HuH-7 (cell line): Measurements from ENCODE around the gene SKOR2.
A peak's percentile ranks its signal among the peaks of the same experiment; 100 is the strongest.
"Not testable (repeated sequence)": the region's sequence is repeated elsewhere in the genome, so short reads cannot be mapped to it uniquely, and the experiment has no call there.

ENCODE experiments used
- DNase-seq: peaks from one replicate; pipeline ENCODE4 v3.0.0; 2011; ENCODE audit warnings: low spot score

SKOR2 gene

DNA sequence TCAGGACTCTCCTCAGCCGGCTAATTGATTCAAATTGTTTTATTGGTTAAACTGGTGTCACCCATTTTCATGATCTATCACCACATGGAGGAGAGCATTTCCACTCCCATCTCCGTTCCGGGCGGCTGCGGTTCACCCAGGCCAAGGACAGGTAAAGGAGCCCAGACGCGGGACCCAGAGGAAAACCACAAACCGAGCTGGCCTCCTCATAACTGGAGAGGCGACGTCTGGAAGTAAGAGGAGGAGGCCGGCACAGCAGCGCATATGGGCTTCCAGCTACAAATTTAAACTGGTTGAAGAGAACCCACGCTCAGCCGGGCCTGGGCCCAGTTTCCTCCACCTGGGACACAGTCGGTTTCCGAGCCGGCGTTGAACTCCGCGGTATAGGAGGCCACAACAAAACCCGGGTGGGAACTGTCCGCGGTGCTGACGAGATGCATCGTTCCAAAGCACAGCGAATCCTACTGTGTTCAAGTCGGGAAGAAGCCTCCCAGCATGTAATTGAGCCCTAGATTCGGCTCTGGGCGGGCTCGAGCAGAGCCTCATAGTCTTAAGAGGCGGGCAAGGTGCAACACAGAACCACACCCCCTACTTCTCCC is 3.0 kb upstream of the SKOR2 start:
- DNase-seq, result peak; percentile 58

GRCh38 chr18:47253101-47253654 is 1.7 kb upstream of the SKOR2 start:
- DNase-seq, result no peak

- no peak for DNase-seq
These were observed 941 bp downstream of the SKOR2 start for GRCh38 chr18:47250391-47251046.

GRCh38 chr18:47249314-47249981 is 2.0 kb downstream of the SKOR2 start:
- DNase-seq, result no peak

- no peak for DNase-seq
These were observed 2.7 kb downstream of the SKOR2 start for GRCh38 chr18:47248604-47249313.

- DNase-seq, result no peak
These were observed 3.3 kb downstream of the SKOR2 start for GRCh38 chr18:47248115-47248603.

DNA sequence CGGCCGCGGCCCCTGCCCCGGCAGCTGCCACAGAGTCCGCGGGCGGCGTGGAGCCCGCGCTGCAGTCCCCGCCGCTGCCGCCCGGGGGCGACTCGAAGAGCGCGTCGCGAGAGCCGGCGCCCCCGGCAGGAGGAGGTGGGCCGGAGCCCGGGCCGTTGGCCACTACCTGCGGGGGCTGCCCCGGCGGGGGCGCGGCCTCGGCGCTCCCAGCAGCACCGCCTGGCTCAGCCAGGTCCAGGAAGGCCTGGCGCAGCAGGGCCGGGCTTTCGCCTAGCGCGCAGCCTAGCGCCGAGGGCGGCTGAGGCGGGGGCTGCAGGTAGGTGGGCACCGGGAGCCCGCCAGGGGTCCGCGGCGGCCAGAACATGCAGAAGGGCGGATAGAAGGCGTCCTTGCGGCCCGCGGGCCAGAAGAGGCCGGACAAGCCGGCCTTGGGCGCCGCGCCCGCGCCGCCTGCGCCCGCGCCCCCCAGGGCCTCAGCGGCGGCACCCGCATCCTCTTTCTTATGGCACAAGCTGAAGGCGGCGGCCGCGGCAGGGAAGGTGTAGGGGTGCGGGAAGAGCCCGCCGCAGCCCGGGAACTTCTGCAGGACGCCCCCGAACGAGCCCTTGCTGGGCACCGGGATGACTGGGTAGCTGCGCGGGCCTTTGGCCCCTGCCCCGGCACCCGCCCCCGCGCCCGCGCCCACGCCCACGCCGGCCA is 3.9 kb downstream of the SKOR2 start:
- DNase-seq, result no peak

DNA sequence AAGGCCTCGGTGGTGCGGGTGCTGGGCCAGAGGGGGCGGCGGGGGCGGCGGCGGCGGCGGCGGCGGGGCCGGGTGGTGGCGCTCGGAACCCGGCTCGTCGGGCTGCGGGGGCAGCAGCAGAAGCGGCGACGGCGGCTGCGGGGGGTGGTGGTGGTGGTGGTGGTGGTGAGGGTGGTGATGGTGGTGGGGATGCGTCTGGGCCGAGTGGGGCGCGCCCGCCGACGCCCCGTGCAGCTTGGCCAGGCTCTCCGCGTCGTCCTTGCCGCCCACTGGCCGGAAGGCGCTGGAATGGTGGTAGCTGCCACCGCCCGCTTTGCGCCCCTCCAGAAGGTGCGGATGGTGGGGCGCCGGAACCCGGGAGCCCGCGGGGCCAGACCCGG is 4.4 kb downstream of the SKOR2 start:
- no peak for DNase-seq

GRCh38 chr18:47246027-47246971 is 5.2 kb downstream of the SKOR2 start:
- no peak for DNase-seq

DNA sequence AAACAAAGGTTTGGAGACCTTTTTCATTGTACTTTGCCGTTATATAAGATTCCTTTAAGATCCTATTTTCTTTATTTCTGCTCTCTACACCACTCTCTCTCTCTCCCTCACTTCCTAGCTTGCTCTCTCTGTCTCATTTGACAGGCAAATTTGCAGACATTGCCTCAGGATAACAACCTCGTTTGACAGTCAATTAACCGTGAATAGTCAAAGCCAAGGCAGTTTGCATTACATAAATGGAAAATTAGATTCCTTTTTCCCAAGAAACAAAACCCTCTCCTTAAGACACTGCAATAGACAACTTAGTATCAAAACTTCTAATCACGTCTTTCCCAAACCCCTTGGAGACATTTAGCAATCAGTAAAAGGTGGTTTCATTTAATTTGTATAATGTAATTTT is 7.4 kb downstream of the SKOR2 start:
- DNase-seq, result no peak

DNA sequence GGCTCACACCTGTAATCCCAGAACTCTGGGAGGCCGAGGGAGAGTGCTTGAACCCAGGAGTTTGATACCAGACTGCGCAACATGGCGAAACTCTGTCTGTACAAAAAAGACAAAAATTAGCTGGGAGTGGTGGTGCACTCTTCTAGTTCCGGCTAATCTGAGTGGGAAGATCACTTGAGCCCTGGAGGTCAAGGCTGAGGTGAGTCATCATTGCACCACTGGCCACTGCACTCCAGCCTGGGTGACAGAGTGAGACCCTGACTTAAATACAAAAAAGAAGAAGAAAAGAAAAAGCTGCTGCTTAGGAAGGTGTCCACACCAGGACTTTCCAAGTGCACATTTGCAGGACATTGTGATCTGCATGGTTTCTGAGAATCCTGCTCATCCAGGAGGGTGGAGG is 16.4 kb downstream of the SKOR2 start:
- DNase-seq, result no peak

GRCh38 chr18:47226660-47227059 is 24.8 kb downstream of the SKOR2 start:
- no peak for DNase-seq

GRCh38 chr18:47215554-47216138 is 35.8 kb downstream of the SKOR2 start:
- DNase-seq, result peak; percentile 11

- DNase-seq, result no peak
These were observed 42.3 kb downstream of the SKOR2 start for GRCh38 chr18:47209171-47209570.

DNA sequence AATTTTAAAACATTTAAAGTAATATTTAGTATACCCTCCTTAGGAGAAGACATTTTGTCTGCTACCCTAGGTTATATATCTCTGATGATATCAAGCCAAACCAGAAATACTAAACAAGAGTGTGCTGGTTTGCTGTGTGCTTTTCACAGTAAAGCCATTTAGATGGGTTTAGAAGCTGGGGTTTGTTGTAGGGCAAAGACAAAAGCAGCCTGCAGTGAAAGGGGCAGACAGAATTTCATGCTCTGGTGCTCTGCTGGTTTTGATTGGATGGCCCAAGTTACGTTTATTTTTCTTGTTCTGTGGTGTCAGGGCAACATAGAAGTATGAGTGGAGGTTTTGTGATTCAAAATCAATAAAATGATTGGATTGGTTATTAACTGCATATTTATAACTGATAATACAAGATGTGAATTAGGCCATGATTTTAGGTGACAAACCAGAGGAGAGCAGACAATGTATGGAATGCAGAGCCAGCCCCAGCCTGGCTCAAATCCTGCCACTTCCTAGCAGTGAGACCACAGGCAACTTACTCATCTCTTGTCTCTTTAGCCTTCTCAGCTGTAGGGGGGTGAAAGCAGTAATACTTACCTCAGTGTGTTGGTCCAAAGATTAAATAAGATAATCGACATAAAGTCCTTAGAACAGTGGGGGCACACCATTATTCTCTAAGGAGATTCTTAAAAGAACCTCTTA is 44.4 kb downstream of the SKOR2 start:
- no peak for DNase-seq

DNA sequence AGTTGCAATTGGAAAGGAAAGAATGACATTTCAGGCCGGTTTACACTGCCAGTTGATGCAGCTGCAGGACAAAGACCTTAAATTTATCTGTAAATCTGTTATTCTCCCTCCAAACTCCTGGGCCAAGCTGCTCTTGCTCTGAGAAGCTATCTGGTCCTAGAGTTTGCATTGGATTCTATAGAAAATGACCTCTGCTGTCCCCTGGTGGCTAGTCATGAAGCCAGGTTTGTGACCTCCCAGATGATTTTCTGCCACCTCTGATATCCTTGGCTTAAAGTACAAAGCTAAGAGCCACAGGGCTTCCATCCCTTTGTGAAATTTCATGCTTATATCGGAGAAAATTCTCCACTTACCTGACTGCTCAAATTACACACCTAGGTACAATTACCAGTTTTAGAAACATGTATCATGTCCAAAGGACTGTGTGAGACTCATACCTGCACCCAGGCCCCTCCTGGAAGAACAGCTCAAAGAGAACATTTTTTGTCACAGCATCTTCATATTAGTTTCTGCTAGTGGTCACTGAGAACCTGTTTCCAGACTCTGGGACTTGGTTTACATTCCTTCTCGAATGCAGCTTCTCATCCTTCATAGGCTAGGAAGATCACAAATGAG is 46.4 kb downstream of the SKOR2 start:
- peak; percentile 6 for DNase-seq

- DNase-seq, result no peak
These were observed 47.6 kb downstream of the SKOR2 start for GRCh38 chr18:47203626-47204464.

- DNase-seq, result not testable (repeated sequence)
These were observed 55.5 kb downstream of the SKOR2 start for GRCh38 chr18:47195961-47196360.
